HL-60 (cell line): ENCODE measurements around the gene PLOD1.
A peak's percentile ranks its signal among the peaks of the same experiment; 100 is the strongest.

ENCODE experiments used
- DNase-seq, 2 experiments: peaks; one replicate each; pipeline ENCODE4 v3.0.0-alpha.2; 2010 to 2020; ENCODE audit warnings: low read depth in 1 of 2, low spot score in 1 of 2
- H3K27ac ChIP-seq: fragments of 250-450 bp; sonication (Bioruptor Pico); replicated peaks from 2 replicates; pipeline ENCODE4 v1.5.1; 2020; ENCODE audit warnings: mild to moderate bottlenecking, moderate library complexity
- H3K27me3 ChIP-seq: fragments of 250-450 bp; sonication (Bioruptor Pico); 2 replicates; pipeline ENCODE4 v1.5.1; 2021; ENCODE audit warnings: mild to moderate bottlenecking, moderate library complexity; ENCODE audit not compliant: insufficient read depth, poor library complexity, severe bottlenecking
- H3K4me3 ChIP-seq: replicated peaks from 2 replicates; pipeline ENCODE4 v1.5.1; 2011; ENCODE audit warnings: mild to moderate bottlenecking, control low read depth, low read length; ENCODE audit not compliant: insufficient read depth
- CTCF ChIP-seq: IDR thresholded peaks from one replicate; pipeline ENCODE4 v1.5.1; 2011; ENCODE audit warnings: low read length, control low read depth, inconsistent platforms; ENCODE audit not compliant: insufficient read depth
- GABPA ChIP-seq: IDR thresholded peaks from 2 replicates; pipeline ENCODE4 v1.6.1; 2012; ENCODE audit warnings: low read depth
- POLR2AphosphoS5 ChIP-seq: IDR thresholded peaks from 2 replicates; pipeline ENCODE4 v1.6.1; 2012; ENCODE audit warnings: low read depth
- SPI1 ChIP-seq: IDR thresholded peaks from 2 replicates; pipeline ENCODE4 v1.6.1; 2012; ENCODE audit warnings: low read depth, mild to moderate bottlenecking, borderline replicate concordance
- TF ChIP-seq, protein P1 (sequence below): IDR thresholded peaks from 2 replicates; pipeline ENCODE4 v1.6.1; 2012; ENCODE audit warnings: low read depth; ENCODE audit not compliant: insufficient replicate concordance

Gene PLOD1

DNA sequence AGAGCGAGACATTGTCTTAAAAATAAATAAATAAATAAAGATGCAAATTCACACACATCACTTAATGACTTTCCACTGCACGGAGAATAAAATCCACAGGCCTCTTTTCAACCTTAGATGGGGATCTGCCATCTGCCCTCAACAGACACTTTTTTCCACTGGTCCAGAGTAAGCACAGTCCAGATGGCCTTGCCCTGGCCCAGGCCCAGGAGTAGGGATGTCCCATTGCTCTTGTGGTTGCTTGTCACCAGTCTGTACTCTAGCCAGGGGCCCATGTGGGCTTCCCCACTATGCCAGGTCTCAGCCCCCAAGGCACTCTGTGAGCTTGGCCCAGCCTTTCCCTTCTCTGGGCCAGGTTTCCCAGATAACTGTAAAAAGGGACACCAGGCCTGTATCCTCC, 17.4 kb downstream of the PLOD1 start:
- H3K4me3 ChIP-seq, result no peak overlapping the region
- no peak overlapping the region for H3K27ac ChIP-seq
- TF ChIP-seq GABPA (no peak), SPI1 (no peak), CTCF (no peak), POLR2AphosphoS5 (no peak)
- TF ChIP-seq, protein P1, sequence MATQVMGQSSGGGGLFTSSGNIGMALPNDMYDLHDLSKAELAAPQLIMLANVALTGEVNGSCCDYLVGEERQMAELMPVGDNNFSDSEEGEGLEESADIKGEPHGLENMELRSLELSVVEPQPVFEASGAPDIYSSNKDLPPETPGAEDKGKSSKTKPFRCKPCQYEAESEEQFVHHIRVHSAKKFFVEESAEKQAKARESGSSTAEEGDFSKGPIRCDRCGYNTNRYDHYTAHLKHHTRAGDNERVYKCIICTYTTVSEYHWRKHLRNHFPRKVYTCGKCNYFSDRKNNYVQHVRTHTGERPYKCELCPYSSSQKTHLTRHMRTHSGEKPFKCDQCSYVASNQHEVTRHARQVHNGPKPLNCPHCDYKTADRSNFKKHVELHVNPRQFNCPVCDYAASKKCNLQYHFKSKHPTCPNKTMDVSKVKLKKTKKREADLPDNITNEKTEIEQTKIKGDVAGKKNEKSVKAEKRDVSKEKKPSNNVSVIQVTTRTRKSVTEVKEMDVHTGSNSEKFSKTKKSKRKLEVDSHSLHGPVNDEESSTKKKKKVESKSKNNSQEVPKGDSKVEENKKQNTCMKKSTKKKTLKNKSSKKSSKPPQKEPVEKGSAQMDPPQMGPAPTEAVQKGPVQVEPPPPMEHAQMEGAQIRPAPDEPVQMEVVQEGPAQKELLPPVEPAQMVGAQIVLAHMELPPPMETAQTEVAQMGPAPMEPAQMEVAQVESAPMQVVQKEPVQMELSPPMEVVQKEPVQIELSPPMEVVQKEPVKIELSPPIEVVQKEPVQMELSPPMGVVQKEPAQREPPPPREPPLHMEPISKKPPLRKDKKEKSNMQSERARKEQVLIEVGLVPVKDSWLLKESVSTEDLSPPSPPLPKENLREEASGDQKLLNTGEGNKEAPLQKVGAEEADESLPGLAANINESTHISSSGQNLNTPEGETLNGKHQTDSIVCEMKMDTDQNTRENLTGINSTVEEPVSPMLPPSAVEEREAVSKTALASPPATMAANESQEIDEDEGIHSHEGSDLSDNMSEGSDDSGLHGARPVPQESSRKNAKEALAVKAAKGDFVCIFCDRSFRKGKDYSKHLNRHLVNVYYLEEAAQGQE, result no peak
- no peak for DNase-seq
- no peaks in the 10 kb centered on the region for H3K27me3 ChIP-seq

DNA sequence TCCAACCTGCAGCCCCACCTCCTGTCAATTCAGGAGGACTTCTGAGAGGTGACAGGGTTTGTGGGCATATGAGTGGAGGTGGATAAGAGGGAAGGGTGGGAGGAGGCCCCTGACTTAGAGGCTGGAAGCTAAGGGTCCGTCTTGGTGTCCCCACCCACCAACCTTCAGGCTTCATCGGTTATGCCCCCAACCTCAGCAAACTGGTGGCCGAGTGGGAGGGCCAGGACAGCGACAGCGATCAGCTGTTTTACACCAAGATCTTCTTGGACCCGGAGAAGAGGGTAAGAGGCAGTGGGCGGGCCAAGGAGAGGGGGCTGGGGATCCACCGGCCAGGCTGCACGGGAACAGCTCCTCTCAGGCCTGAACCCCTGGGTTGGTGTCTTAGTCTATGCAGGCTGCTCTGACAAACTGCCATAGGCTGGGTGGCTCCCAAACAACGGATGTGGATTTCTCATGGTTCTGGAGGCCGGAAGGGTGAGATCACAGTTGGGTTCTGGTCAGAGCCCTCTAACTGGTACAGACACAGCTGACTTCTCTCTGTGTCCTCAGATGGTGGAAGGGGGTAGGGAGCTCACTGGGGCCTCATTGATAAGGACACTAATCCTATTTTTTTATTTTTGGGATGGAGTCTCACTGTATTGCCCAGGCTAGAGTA, 18.1 kb downstream of the PLOD1 start:
- TF ChIP-seq CTCF, result no peak
- TF ChIP-seq, protein P1, result no peak
- no peak for TF ChIP-seq GABPA
- no peak for TF ChIP-seq POLR2AphosphoS5
- TF ChIP-seq SPI1, result no peak
- no peak overlapping the region for H3K27ac ChIP-seq
- H3K4me3 ChIP-seq, result no peak overlapping the region
- no peaks in the 10 kb centered on the region for H3K27me3 ChIP-seq
- DNase-seq, result no peak

GRCh38 chr1:11955221-11955620, 20.7 kb downstream of the PLOD1 start:
- TF ChIP-seq SPI1, result peak; percentile 72; the same call in 1 of the 2 replicates
- TF ChIP-seq, protein P1, result no peak
- TF ChIP-seq GABPA, result no peak
- TF ChIP-seq CTCF, result no peak
- TF ChIP-seq POLR2AphosphoS5, result peak; percentile 19; the same call in 1 of the 2 replicates
- Histone ChIP-seq H3K27ac (peak overlapping the region; percentile 26), H3K27me3 (no peaks in the 10 kb centered on the region), H3K4me3 (no peak overlapping the region)
- peak in 1 of 2 experiments; percentile 74 for DNase-seq
